Stimulated activated CD4-positive, alpha-beta T cell treated with anti-CD3 and anti-CD28 coated beads, TNF-alpha, amount 100 ng/mL, for 4 hours (primary cell): Measurements from ENCODE around the gene GALNT2.
A peak's percentile ranks its signal among the peaks of the same experiment; 100 is the strongest.

Experiments used
- DNase-seq, 3 experiments: peaks; one replicate each; pipeline ENCODE4 v3.0.0-alpha.2; 2020; ENCODE audit warnings: low read depth in 3 of 3

Gene GALNT2

DNA sequence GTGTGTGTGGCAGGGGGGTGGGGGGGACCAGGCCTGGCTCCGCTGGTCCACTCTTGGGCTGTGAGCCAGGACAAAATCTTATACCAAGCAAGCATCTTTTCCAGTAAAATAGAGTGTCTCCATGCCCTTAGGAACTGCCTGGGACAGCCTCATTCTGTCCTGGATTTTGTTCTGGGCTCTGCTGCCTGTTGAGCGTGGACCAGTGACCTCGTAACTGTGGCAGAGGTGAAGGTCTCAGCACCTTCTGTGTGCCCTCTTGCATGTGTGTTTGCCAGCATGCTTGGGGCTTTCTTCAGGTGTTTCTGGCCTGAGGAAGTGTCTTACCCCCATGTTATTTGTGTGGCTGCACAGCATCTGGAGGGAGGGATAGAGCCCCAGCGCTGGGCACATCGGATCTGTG is 45.7 kb downstream of the GALNT2 start:
- DNase-seq, result no peak

DNA sequence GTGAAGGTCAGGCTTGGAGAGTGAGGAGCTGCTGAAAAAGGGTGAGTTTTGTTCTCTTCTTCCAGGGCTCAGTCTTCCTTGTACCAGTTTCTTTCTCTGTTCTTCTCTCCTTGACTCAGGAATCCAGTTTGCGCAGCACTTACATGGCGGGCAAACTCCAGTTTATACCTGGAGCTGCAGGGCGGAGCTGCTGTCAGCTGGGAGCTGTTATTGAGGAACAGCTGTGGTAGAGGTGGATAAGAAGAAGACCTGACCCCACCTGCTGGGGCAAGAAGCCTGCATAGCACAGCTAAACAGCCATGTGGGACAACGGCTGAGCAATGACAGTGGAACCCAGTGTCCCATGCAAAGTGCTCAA is 46.2 kb downstream of the GALNT2 start:
- no peak for DNase-seq

- DNase-seq, result no peak
Measured at GRCh38 chr1:230113593-230114236, 46.7 kb downstream of the GALNT2 start.

- DNase-seq, result no peak
Measured at GRCh38 chr1:230114237-230114651, 47.2 kb downstream of the GALNT2 start.

GRCh38 chr1:230117694-230118093 is 50.7 kb downstream of the GALNT2 start:
- DNase-seq, result no peak

DNA sequence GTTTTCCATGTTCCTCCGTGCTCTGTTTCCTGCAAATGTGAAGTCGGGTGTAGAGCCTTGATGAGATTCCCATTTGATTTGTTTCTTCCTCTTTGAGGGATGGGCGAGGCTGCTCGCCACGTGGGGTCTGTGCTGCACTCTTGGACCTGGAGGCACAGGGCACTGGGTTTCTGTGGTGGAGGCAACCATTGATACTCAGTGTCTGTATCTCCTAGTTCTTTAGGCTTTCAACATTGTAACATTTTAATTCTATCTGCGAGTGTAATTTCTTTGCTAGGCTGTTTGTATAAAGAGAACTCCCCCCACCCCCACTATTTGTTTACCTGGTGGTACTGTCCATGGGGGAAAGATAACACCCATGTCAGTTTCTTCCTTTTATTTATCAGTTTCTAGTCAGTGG is 52.3 kb downstream of the GALNT2 start:
- no peak for DNase-seq

- no peak for DNase-seq
Measured at GRCh38 chr1:230120289-230120920, 53.4 kb downstream of the GALNT2 start.

- no peak for DNase-seq
Measured at GRCh38 chr1:230120921-230121381, 53.9 kb downstream of the GALNT2 start.

DNA sequence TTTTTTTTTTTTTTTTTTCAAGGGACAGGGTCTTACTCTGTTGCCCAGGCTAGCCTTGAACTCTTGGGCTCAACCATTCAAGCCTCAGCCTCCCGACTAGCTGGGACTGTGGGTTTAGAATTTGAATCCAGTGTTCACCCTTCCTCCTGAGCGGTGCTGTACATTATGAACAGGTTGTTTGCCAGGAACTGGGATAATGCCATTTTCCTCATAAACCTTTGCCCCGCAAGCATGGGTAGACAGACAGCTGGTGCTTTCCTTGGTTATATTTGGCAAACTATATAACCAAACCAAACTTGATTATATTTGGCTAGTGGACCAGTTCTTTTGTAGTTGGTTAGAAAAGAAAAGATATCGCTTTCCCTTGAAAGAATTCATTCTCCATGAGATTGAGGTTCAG is 54.9 kb downstream of the GALNT2 start:
- no peak for DNase-seq

DNA sequence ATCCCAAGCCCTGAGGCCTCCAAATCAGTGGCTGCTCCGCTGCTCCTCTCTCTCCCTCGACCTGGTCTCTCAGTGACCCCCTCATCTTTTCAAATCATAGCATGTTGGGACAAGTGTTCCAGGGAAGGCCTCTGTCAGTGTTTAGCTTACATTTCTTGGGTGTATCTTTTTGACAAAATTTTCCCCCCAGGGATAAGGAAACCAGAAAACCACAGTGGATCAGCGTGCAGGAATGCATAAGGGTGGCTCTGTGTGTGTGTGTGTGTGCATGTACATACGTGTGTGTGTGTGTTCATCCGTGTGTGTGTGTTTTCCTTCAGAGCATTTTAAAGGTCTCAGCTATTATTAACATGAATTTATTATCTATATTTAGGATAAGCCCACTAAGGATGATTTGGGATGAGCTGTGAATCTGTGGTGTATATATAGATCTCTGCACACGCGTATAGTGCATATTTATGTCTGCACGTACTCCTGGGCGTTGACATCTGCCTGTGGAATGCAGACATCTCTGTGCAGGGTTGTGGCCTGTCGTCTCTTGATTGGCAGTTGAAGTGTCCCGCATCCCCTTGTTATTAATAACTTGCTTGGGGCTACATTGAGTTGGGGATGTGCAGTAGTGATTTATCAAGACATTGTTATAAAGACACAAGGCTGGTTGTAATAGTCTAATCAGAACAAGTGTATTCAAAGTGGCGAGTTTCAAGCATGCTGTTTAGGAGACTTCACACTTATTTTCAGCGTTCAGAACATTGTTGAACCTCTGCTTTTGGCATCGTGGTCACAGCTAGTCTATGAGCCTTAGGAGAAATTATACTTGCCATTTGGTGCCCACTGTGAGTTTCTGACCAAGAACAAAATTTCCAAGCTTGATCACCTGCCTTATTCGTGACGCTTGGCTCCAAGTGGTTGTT is 55.6 kb downstream of the GALNT2 start:
- no peak for DNase-seq

DNA sequence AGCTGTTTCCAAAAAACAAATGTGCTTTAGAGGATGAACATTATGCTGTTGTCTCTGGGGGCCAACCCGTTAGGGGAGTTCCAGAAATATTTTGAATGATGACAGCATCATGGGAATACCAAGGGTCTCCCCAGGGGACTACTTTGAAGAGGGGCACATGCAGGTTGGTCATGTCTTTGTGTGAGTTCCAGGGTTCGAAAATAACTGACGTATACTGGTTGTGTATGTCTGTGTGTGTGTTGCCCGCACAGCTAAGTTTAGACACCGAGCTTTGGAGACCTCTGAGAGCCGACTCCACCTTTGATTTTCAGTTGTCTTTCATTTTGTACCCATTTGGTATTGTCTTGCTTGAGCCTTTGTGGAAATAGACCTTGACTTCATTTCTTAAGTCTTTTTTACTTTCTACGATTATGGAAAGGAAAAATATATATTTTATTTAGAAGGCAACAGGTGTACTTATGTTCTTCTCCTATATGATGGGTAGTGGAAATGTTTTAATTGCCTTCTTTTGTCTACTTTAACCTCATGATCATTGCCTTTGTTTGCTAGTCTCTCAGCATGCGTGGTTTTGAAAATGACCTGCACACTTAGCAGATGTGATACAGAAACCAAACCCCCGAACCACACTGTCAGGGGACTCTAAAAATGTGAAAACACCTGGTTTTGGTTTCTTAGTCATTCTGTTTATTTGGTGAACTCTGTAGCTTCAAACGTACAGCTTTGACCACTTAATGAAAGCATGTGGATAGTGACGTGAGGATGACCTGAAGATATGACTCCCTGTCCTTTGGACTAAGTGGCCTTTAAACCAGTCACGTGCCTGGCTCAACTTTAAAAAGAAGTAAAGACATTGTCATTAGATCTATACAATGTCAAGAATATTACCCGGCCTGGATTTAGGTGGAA is 56.5 kb downstream of the GALNT2 start:
- DNase-seq, result no peak

DNA sequence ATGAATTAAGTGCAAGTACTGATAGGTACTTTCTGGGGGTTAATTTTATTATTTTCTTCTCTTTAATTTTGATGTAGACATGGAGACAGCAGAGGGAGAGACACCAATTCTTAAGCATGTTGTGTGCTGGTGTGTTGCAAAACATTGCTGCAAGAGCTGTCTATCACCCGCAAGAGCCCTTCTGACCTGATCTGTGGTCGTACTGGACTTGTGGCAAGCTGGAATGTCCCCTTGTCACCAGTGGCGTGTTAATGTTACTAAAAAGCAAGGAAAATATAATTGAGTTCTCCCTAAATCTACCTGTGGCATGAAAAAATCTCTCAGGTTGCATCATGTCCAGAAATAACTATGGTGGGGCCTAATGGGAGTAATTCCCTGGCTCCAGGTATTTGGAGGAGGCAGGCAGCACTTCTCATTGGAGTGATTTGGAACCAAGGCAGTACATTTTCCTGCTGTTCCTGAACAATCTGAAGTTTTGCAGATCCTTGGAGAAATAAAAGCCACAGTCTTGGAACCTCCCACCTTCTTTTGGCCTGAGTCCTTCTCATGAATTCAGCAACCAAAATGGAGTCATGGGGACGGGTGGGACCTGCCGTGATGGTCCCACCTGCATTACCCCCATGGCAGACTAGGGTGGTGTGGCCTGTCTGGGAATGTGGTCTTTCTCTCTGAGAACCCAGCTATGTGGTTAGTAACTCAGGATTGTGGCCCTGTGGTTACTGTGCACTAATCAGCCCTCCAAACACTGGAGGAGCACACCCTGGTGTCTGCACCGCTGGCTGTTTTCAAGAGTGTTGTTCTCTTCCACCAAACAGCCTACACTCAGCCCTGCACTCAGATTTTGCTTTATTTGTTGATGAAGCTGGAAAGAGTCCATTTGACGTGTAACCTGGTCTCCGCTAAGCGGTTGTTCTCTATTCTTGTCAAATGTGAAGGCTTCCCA is 57.4 kb downstream of the GALNT2 start:
- DNase-seq, result no peak

DNA sequence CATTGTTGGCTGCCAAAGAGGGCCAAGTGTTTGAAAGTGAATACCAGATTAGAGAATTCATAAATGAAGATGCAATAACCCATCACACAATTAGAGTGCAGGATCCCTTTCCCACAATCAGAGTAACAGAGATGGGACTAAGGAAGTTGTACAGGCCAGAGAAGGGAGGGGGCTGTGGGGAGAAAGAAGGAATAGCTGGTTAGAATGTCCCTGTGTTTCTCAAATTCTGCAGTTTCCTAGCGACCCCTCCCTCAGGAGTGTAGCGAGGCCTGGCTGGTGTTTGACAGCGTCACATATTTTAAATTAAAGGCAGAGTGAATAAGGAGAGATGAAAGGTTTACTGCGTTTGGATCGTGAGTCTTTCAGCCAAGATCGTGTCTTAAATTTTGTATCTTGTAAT is 58.1 kb downstream of the GALNT2 start:
- no peak for DNase-seq

GRCh38 chr1:230125640-230126528 is 58.8 kb downstream of the GALNT2 start:
- DNase-seq, result no peak

DNA sequence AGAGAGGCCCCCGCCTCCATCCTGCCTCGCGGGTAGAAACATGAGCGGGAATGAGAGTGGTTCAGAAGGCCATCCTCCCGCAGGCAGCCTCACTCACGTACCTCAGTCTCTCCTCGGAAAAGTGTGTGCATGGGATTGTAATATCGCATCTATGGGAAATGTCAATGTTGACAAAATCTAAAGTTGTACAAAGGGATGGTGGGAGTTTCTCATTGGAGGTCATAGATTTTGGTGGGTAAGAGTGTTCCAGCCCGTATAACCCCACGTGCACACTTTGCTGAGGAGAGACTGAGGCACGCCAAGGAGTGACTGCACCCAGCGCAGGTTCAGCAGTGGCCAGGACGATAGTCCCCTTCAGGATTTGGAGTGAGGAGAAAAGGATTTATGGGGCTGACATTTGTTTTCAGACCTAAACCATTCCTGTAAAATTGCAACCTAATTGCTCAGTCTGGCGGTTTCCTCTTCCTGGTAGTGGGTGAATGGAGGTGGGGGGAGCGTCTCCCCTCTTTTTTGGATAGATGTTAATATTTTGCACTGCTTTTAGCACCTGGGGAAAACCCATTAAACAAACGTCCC is 59.6 kb downstream of the GALNT2 start:
- DNase-seq, result no peak

- peak in 2 of 3 experiments; percentile 16 to 38 for DNase-seq
Measured at GRCh38 chr1:230127105-230128054, 60.3 kb downstream of the GALNT2 start.

DNA sequence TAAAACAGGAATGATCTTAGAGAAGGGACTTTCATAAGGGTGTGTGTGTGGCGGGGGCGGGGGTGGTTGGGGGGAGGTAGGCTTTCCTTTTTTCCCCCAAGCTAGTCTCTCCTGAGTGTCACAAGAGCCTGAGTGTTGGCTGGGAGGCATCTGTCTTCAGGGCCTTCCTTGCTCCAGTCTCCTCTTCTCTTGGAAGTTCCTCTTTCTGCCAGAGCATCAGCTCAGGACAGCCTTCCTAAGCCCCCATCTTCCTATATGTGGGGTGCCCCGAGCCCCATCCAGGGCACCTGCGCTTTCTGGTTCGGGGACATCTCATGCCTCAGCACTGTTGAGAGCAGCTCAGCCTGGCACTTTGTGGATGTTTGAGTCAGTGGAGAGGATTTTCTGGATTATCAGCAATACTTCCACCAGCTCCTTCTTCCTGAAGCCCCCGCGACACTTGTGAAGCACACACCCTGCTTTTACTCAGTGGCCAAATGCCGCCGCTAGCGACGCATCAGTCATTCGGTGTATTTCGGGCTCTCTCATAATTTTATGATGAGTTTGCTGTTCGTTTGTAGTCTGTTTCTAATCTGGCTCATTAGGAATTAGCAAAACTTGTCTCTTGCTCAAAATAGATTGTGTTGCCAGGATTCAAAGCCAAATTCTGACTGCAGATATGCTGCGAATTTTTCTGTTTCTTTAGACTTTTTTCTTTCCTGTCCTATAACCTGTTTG is 61.7 kb downstream of the GALNT2 start:
- DNase-seq, result no peak
